H1 (cell line): Measurements from ENCODE around the gene MX1. TPM values are rescaled to one million over a fixed set of nuclear protein-coding genes. Genes with fewer than 3 reads are reported as not detected.

Experiments used
- CBX5 ChIP-seq: fragments of 300-800, 300-1000 bp; sonication (generic); IDR thresholded peaks from 2 replicates; pipeline ENCODE4 v1.7.1; 2016; ENCODE audit warnings: antibody characterized with exemption, low read length, low read depth
- PHF8 ChIP-seq: fragments of 200-600 bp; sonication (generic); conservative IDR thresholded peaks from 2 replicates; pipeline ENCODE4 v1.7.1; 2012; ENCODE audit warnings: low read depth, mild to moderate bottlenecking, inconsistent platforms, low read length, moderate library complexity
- TCF12 ChIP-seq: IDR thresholded peaks from 2 replicates; pipeline ENCODE4 v1.6.1; 2011; ENCODE audit warnings: low read depth, mild to moderate bottlenecking, low read length
- YY1 ChIP-seq: IDR thresholded peaks from 2 replicates; pipeline ENCODE4 v1.6.1; 2011; ENCODE audit warnings: low read depth, mild to moderate bottlenecking, low read length
- polyA plus RNA-seq, 7 experiments: library from polyadenylated mRNA; depleted of rRNA in 3 of 7; stranded (reverse) in 5 of 7; unstranded in 2 of 7; fragments of >200 nt in 5 of 7; fragments of 200-250 nt in 2 of 7; gene quantifications; 1 replicate in 5 of 7; 2 replicates in 1 of 7; 4 replicates in 1 of 7; pipeline versions ENCODE4 v1.2.1 to v1.2.3, GENCODE V29; 2011 to 2013; ENCODE audit warnings: missing spikeins in 2 of 7, mixed read lengths in 2 of 7
- total RNA-seq: library from RNA; stranded (reverse); fragmentation: NEBNext Ultra II Directional; extraction: Animal tissue kit (Norgen Biotek cat#: 25700); gene quantifications from 2 replicates; pipeline ENCODE4 v1.2.1, GENCODE V29; 2021
- TF ChIP-seq, protein P1 (sequence below), 3 experiments: IDR thresholded peaks; 1 replicate in 2 of 3; 2 replicates in 1 of 3; pipeline versions ENCODE4 v1.5.1 to v1.6.1; 2011; ENCODE audit warnings: low read length in 3 of 3, mild to moderate bottlenecking in 3 of 3, inconsistent platforms in 2 of 3, low read depth in 1 of 3, moderate library complexity in 1 of 3; ENCODE audit not compliant: insufficient read depth in 1 of 3; ENCODE audit errors: control extremely low read depth in 1 of 3

Gene MX1
- total and polyA plus RNA-seq, 2 of the 8 experiments (the other 6 are each of a cell fraction or from before 2014, with no cell fraction given): 3.8 to 5.7 TPM

DNA sequence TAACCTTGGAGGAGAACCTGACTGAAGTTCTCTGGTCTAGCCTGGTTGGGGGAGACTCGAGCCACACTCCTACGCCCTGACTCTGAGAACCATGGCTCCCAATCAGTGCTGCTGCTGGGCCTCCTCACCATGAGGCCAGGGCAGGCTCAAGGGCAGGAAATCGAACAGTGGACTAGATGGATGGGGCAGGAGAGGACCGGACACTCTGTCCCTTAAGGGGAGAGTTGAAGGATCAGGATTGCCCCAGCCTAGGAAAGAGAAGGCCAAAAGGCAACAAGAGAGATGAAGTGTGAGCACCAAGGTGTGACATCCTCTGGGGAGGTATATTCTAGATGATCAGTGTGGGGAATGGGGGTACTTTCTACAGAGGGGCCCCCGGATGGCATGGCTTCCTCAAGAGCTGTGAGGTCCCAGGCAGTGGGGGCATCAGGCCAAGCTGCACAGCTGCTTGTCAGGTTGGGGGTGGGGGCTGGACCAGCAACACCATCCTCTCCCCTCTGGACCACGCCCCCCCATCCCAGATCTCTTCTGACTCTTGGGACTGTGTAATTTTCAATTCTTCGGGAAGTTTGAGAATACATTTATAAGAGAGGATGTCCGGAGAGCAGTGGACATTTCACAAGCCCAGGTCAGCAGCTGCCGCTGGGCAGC lies 34.0 kb downstream of the MX1 start (continued):
- TF ChIP-seq, protein P1, sequence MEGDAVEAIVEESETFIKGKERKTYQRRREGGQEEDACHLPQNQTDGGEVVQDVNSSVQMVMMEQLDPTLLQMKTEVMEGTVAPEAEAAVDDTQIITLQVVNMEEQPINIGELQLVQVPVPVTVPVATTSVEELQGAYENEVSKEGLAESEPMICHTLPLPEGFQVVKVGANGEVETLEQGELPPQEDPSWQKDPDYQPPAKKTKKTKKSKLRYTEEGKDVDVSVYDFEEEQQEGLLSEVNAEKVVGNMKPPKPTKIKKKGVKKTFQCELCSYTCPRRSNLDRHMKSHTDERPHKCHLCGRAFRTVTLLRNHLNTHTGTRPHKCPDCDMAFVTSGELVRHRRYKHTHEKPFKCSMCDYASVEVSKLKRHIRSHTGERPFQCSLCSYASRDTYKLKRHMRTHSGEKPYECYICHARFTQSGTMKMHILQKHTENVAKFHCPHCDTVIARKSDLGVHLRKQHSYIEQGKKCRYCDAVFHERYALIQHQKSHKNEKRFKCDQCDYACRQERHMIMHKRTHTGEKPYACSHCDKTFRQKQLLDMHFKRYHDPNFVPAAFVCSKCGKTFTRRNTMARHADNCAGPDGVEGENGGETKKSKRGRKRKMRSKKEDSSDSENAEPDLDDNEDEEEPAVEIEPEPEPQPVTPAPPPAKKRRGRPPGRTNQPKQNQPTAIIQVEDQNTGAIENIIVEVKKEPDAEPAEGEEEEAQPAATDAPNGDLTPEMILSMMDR (IDR thresholded peaks at IDR 0.05; ENCODE audit: control extremely low read depth in 1 of 3, insufficient read depth in 1 of 3, low read depth in 1 of 3, low read length in 3 of 3): no peak
- TF ChIP-seq PHF8 (no peak), TCF12 (no peak), YY1 (no peak), CBX5 (no peak)
